NCI-H82 treated with DMSO at 0.1 percent for 48 hours (cell line): Measurements from ENCODE around the gene TFPT.

Experiments used
- DNase-seq: peaks from one replicate; lab custom pipeline; 2025; ENCODE audit not compliant: unreplicated experiment; lab: John Stamatoyannopoulos, UW

TFPT gene

DNA sequence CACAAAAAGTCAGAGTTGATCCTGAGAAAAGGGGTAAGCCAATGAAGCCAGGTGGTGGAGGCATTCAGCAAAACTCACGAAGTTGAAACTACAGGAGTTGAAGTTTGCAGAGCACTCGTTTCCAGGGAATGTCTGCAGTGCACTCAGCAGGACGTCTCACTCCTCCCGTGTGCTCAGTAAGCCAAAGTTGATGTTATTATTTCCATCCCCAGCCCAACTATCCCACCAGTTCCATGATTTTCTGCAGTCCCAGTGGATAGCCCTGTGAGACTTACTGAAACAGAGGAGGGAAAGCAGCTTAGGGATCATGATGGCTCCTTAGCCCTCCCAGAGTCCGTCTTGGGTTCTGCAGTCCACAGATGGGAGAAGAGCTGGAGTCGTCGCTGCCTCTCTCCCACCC lies 34.4 kb downstream of the TFPT start, which contains the start of gene TARM1:
TARM1 (minus strand) TSS at position 334 of the 400 bp plus-strand sequence; CDS start at position 309, 25 bp downstream.
- no peak for DNase-seq

- DNase-seq, result no peak
These were observed 38.1 kb downstream of the TFPT start for GRCh38 chr19:54077334-54077733.

DNA sequence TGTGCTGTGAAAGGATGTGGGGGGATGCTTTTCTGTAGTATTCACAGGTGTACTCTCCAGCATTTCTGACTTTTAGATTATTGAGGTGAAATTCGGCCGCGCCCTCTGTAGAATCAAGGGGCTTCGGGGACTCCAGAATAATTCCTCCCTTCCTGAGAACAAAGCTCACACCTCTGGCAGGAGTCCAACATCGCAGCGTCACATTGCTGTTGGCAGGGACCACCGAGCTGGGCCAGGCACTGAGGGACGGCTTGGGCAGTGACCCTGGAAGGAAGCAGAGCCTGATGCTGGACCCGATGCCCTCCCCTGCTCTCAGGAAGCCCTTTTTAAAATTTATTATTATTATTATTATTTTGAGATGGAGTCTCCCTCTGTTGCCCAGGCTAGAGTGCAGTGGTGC lies 40.6 kb downstream of the TFPT start:
- no peak for DNase-seq

DNA sequence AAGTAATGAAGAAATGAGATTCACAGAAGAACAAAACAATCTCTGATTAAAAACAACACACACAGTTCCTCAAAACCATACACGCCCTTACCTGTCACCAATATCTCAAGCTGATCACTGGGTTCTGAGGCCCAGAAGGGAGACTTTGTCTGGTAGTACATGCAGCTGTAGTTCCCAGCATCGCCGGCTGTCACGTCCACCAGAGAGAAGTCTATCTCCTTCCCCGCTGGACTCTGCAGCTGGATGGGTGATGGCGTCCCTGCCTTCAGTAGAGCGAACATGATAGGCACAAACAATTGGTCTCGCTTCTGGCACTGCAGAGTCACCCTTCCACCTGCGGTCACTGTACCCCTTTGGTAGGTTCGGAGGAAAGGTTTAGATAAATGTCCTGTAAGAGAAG lies 41.6 kb downstream of the TFPT start:
- DNase-seq, result no peak

GRCh38 chr19:54069470-54069869 lies 46.0 kb downstream of the TFPT start:
- no peak for DNase-seq

DNA sequence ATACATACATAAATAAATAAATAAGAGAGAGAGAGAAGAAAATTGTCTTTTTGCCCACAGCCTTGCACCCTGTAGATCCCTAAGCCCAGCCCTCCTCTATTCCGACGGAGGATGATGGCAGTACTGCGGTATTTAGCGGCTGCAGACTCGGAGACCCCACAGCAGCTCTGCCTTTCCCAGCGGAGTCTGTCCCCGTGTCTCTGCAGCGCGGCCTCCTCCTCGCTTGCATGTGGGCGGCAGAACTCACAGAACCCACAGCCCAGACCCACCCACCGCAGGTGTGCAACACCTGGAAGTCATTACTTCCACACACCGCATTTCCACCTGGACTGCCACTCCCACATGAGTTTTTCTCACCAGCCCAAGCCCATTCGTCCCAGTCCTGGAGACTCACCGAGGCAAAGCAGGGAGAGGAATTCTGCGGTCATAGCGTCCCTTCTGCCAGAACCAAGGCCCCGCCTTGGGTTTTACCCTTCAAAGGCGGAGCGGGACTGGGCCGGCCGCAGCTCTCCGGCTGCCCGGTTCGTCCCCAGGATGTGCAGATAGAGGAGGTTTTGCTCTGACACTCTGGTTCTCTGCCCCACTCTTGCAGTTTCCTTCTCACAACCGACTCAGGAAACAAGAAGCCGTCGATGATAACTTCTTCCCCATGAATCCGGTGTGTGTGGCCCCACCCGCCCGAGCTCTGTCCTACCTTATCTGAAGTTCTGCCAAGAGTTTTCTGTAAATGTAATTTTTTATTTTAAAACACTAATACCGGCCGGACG lies 51.9 kb downstream of the TFPT start, which contains the start of gene VSTM1:
VSTM1 (minus strand) TSS at position 548 of the 767 bp plus-strand sequence; CDS start at position 428, 120 bp downstream.
- DNase-seq, result no peak

GRCh38 chr19:54062643-54063042 lies 52.8 kb downstream of the TFPT start:
- DNase-seq, result no peak
